Cerebellar nuclear complex (tissue), 1 donor: ENCODE results near the gene SNX5.

Experiments used
- DNase-seq, 2 experiments: peaks; one replicate each; lab custom pipeline; 2025; lab: John Stamatoyannopoulos, UW

The SNX5 gene

DNA sequence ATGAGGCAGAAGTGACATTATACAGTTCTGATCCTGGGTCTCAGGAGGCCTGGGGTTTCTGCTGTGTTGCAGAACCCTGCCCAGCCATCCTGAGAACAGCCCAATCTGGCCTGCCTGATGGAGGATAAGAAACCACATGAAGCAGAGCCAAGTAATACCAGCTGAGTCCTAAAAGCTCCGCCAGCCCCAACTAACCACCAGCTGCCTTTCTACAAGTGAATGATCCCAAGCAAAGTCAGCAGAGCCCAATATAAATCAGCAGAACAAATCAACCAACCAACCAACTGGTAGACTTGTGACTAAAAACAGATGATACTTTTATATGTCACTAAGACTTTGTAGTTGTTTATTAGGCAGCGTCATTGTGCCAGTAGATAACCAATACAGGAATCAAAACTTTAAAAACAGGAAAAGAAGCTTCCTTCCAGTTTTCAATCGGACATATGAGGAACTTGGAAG is 52.1 kb downstream of the SNX5 start:
- DNase-seq: no peak

DNA sequence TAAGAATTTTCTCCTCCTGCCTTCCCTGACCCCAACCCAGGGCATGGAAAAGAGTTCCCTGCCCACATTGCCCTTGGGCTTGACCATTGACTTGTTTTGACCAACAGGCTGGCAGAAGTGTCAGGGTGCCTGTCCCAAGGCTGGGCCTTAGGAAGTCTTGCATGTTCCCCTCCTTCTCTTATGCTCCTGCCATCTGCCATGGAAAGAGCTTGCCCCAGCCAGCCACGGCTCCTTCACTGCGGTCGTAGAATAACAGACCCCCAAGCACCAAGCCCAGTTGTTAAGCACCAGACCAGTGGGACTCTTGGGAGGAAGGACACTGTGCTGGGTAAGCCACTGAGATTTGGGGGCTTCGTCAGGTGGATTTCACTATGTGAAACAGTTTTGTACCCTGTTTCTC is 53.6 kb downstream of the SNX5 start:
- DNase-seq: no peak

DNA sequence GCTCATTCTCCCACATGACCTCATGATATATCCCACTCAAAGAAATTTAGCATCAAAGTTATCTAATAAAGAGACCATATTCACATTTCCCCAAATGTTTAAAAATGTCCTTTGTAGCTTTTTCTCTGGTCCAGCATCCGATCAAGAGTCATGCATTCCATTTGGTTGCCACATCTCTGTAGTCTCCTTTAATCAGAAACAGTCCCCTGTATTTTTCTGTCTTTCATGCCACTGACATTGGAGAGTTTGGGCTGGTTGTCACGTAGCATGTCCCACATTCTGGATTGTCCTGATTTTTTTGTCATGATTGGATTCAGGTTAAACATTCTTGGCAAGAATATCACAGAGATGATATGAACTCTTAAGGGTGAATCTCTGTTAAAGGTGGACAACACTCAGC is 55.7 kb downstream of the SNX5 start:
- DNase-seq: no peak

DNA sequence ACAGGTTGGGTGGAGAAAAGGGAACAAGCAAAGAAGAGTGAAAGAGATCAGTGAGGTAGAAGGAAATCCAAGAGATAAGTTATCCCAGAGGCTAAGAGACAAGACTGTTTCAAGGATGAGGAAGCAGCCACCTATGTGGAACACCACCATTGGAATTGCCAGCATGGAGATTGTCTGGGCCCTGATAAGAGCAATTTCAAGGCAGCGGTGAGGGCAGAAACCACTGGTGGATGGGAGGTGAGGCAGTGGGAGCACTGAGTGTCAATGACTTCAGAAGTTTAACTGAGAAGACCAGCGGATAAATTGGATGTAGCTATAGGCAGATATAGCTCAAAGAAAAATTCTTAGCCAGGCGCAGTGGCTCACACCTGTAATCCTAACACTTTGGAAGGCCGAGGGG is 56.7 kb downstream of the SNX5 start:
- no peak for DNase-seq

DNA sequence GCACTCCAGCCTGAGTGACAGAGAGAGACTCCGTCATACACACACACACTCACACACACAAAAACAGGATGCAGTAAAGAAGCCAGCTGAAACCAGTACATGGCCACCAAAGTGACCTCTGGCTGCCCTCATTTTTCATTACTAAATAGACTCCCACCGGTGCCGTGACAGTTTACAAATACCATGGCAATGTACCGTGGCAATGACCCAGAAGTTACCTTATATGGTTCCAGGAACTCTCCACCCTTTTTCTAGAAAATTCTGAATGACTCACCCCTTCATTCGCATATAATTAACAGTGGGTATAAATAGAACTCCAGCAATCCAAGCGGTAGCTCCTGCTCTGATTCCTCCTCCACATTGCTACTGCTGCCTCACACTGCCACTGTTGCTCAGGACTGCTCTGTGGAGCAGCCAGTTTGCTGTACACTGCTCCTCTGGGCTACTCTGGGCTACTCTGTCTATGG is 57.7 kb downstream of the SNX5 start:
- no peak for DNase-seq

DNA sequence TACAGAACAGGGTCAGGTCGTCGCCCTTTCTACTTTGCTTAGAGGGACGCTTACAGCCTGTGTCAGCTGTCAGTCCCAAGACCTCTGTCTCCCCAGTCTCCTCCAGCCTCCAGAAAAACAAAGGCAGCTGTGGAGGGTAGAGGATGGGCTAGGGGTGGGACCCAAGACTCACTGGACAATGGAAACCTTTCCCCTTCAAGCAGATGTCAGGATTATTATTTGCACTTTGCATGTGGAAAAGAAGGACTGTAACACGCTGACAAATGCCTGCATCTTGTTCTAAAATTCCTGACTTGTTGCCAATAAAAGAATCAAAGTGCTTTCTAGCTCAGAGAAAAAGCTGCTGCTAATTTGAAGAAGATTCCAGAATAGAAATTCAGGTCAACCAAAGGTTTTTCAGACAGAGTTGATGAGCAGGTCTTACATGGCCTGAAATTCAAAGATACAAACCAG is 58.7 kb downstream of the SNX5 start:
- no peak for DNase-seq

DNA sequence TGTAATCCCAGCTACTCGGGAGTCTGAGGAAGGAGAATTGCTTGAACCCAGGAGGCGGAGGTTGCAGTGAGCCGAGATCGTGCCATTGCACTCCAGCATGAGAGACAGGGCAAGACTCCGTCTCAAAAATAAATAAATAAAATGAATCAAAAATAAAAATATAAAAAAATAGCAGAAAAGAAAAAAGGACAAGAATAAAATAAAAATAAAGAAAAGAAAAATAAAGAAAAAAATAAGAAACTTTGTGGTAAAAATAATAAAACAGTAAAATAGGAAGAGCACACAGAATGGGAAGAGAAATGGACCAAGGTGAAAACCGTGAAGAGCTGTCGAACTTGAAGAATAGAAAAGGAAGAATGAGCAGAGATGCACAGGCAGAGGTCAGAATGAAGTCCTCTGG is 63.0 kb downstream of the SNX5 start:
- no peak for DNase-seq

DNA sequence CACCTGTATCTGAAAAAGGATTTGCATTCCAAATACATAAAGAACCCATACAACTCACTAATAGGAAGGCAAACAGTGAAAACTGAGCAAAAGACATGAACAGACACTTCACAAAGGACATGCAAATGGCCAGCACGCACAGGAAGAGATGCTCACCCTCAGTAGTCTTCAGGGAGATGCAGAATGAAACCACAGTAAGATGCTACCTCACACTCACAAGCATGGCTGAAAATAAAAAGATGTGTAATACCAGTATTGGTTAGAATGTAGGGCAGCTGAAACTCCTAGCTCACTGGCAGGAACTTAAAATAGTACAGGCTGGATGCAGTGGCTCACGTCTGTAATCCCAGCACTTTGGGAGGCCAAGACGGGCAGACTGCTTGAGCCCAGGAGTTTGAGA is 64.6 kb downstream of the SNX5 start:
- DNase-seq: no peak

DNA sequence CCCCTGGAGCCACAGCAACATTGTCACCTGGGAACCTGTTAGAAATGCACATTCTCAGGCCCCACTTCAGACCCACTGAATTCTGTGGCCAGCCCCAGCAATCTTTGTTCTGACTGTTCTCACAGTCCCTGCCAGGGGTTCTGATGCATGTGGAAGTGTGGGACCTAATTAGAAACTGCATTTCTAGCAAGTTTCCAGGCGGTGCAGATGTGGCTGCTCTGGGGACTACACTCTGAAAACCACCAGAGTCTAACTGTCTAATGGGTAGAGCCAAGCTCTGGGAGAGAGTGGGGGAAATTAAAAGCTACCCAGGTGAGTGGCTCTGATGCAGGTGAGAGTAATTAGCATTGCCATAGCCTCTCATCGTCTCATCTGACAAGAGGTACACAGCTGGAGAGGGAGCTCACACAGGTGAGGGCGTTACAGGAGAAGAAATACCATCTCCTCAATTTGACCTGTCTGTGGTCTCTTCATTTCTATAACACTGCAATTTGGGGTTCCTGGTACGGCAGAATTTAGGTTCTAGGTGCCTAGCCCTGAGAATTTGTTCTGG is 66.0 kb downstream of the SNX5 start:
- DNase-seq: no peak

DNA sequence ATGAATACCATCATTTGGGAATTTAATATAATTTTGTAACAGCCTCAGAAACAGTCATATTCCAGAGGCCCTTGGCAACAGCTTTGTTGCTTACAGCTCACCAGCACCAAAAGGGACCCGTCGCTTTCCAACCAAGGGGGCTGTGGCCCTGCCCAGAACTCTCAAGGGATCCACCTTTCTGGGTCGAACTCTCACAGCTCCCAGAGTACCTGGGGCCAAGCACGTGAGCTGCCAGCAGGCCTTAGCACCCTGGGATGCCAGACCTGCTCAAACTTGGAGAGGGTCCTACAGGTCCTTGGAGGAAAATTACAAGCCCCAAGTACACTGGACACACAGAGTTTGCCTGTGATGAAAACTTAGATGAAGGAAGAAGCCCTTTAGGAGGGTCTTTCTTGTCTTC is 66.6 kb downstream of the SNX5 start:
- no peak for DNase-seq

DNA sequence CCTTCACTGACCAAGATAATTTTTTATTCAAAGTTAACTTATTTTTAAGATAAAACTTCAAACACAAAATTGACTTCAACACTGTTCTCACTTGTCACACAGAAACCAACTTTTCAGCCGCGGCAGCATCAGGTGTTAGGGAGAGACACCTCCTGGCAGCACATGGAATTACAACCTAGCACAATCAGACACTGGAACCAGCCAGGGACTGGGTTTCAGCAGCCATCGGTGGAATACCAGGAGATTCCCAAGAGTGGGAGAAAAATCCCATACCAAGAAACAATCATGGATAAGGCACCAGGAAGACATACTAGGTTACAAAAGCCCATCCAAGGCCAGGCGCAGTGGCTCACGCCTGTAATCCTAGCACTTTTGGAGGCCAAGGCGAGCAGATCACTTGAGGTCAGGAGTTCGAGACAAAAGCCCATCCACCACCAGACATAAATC is 70.0 kb downstream of the SNX5 start:
- no peak for DNase-seq

DNA sequence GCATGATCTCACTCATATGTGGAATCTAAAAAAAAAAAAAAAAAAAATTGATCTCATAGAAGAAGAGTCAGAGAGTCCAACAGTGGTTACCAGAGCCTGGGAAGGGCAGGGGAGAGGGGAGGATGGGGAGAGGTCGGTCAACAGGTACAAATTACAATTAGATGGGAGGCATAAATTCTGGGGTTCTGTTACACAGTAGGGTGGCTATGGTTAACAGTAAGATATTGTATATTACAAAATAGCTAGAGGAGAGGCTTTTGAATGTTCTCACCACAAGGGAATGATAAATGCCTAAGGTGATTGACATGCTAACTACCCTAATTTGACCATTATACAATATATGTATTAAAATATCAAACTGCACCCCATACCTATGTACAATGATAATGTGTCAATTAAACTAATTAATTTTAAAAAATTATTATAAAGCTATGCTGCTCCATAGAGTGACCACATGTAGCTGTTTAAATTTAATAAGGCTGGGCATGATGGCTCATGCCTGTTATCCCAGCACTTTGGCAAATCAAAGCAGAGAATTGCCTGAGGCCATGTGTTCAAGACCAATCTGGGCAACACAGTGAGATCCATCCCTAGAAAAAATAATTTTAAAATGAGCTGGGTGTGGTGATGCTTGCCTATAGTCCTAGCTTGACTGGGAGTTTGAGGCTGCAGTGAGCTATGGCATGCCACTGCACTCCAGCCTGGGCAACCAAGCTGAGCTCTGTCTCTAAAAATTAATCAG is 70.9 kb downstream of the SNX5 start:
- DNase-seq: no peak

DNA sequence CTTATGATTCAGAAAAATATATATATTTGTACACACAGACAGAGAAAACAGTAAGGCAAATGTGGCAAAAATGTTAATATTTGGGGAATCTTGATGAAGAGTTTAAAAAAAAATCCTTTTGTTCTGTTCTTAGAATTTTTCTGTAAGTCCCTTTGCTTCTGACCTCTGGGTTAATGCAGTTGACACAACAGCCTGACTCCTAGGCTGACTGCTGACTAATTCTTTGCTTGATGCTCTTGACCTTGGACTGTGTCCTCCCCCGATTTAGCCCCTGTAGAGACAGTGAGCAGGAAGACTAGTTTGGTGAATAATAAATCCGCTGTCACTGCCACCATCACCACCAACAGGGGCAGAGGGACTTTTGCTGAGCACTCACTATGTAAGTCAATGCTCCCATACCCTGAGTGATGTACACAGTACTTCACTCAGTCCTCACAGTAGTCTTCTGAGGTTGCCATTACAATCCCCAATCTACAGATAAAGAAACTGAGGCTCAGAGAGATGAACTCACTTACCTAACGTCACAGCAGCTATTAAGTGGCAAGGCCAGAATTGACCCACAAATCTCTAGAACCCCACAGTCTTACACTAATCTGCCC is 71.7 kb downstream of the SNX5 start:
- DNase-seq: no peak

DNA sequence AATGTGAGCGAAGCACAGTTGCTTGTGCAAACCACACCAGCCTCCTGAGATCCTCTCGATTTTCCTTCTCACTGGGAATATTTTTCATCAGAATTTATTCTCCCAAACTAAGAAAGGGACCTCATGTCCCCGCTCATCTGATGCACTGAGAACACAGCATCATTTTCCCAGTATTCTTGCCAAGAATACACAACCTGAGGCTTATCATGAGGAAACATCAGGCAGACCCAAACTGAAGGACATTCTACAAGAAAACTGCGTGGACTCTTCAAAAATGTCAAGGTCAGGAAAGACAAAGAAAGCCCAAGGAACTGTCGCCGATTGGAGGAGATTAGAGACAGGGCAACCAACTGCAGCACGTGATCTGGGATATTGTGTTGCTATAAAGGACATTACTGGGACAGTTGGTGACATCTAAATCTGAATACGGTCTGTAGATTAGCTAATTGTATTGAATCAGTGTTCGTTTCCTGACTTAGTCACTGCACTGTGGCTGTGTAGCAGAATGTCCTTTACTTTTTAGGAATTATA is 72.3 kb downstream of the SNX5 start:
- no peak for DNase-seq

DNA sequence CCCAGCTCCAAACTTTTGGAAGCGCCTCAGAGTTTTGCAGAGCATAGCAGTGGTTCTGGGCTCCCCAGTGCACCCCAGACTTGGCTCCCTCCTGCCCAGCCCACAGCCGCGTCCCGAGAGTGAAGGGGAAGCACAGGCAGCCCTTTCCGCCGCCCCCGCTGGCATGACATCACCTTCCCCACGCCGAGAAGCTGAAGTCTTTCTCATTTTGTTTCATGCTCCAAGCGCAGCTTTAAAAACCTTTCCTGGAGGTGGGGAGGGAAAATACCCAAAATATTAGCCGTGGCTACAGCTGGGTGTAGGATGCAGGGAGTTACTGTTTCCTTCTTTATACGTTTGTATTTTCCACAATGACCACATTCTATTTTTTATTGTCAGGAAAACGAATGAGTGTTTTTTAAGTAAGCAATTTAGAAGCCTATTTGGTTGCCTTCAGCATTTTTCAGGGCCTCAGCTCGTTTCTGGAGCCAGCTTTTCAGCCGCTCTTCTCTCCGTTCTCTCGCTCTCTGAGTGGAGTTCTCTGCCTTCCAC is 72.9 kb downstream of the SNX5 start:
- DNase-seq: no peak

DNA sequence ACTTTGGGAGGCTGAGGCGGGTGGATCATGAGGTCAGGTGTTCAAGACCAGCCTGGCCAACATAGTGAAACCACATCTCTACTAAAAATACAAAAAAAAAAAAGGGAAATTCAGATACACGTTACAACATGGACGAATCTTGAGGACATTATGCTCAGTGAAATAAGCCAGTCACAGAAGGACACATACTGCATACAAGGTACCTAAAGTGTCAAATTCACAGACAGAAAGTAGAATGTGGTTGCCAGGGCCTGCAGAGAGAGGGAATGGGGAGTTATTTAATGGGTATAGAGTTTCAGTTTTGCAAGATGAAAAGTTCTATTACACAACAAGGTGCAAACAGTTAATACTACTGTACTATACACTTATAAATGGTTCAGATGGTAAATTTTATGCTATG is 75.1 kb downstream of the SNX5 start:
- no peak for DNase-seq

DNA sequence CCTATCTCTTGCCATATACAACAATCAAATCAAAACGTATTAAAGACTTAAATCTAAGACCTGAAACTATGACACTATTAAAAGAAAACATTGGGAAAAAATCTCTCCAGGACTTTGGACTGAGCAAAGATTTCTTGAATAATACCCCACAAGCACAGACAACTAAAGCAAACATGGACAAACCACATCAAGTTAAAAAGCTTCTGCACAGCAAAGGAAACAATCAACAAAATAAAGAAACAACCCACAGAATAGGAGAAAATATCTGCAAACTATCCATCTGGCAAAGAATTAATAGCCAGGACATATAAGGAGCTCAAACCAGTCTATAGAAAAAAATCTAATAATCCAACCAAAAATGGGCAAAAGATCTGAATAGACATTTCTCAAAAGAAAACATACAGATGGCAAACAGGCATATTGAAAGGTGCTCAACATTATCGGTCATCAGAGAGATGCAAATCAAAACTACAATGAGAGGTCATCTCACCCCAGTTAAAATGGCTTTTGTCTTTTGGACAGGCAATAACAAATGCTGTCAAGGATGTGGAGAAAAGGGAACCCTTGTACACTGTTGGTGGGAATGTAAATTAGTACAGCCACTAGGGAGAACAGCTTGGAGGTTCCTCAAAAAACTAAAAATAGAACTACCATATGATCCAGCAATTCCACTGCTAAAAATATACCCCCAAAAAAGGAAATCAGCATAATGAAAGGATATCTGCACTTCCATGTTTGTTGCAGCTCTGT is 76.2 kb downstream of the SNX5 start:
- DNase-seq: no peak
